Astrocyte (in vitro differentiated cells and primary cell): ENCODE results near the gene RPL9. TPM values are rescaled to one million over a fixed set of nuclear protein-coding genes. Genes with fewer than 3 reads are reported as not detected.
A peak's percentile ranks its signal among the peaks of the same experiment; 100 is the strongest.

Experiments used
- DNase-seq: peaks from one replicate; pipeline ENCODE4 v3.0.0-alpha.2; 2010; ENCODE audit warnings: low read depth
- FAIRE-seq: peaks from 2 replicates; lab custom pipeline; 2011; peaks lifted over from hg19 to GRCh38; lab: Jason Lieb, UNC
- H2AFZ ChIP-seq: 2 replicates; pipeline ENCODE4 v1.6.0; 2012; ENCODE audit warnings: low read depth, low read length, inconsistent platforms
- H3K27ac ChIP-seq: 2 replicates; pipeline ENCODE4 v1.5.1; 2011; ENCODE audit warnings: low read depth, low read length, inconsistent platforms
- H3K27me3 ChIP-seq: 2 replicates; pipeline ENCODE4 v1.6.0; 2011; ENCODE audit warnings: low read length, inconsistent platforms; ENCODE audit not compliant: insufficient read depth
- H3K36me3 ChIP-seq: 2 replicates; pipeline ENCODE4 v1.5.1; 2011; ENCODE audit warnings: low read length, inconsistent platforms; ENCODE audit not compliant: insufficient read depth
- H3K4me1 ChIP-seq: 2 replicates; pipeline ENCODE4 v1.5.1; 2011; ENCODE audit warnings: low read length, inconsistent platforms; ENCODE audit not compliant: insufficient read depth
- H3K4me2 ChIP-seq: 2 replicates; pipeline ENCODE4 v1.6.0; 2012; ENCODE audit warnings: low read length, inconsistent platforms
- H3K4me3 ChIP-seq: 2 replicates; pipeline ENCODE4 v1.5.1; 2011; ENCODE audit warnings: low read depth, mild to moderate bottlenecking, low read length, inconsistent platforms; ENCODE audit not compliant: insufficient read depth
- H3K79me2 ChIP-seq: 2 replicates; pipeline ENCODE4 v1.6.0; 2012; ENCODE audit warnings: mild to moderate bottlenecking, low read length, inconsistent platforms; ENCODE audit not compliant: insufficient read depth
- H3K9ac ChIP-seq: 2 replicates; pipeline ENCODE4 v1.6.0; 2012; ENCODE audit warnings: mild to moderate bottlenecking, low read length, inconsistent platforms
- H3K9me3 ChIP-seq: 2 replicates; pipeline ENCODE4 v1.5.1; 2012; ENCODE audit warnings: low read depth, mild to moderate bottlenecking, low read length, inconsistent platforms; ENCODE audit not compliant: insufficient read depth
- H4K20me1 ChIP-seq: 2 replicates; pipeline ENCODE4 v1.6.0; 2012; ENCODE audit warnings: low read length, inconsistent platforms; ENCODE audit not compliant: insufficient read depth
- H3K27ac Mint-ChIP-seq: one replicate; pipeline ENCODE4 v1.8.0; 2021; ENCODE audit warnings: mild to moderate bottlenecking, mixed read lengths; ENCODE audit not compliant: unreplicated experiment
- H3K27me3 Mint-ChIP-seq: one replicate; pipeline ENCODE4 v1.8.0; 2021; ENCODE audit warnings: low read depth, mixed read lengths; ENCODE audit not compliant: unreplicated experiment
- H3K36me3 Mint-ChIP-seq: one replicate; pipeline ENCODE4 v1.8.0; 2021; ENCODE audit warnings: low read depth, mixed read lengths; ENCODE audit not compliant: unreplicated experiment
- H3K4me1 Mint-ChIP-seq: one replicate; pipeline ENCODE4 v1.8.0; 2021; ENCODE audit warnings: low read depth, mixed read lengths; ENCODE audit not compliant: unreplicated experiment
- H3K4me3 Mint-ChIP-seq: one replicate; pipeline ENCODE4 v1.8.0; 2021; ENCODE audit warnings: mild to moderate bottlenecking, moderate library complexity, mixed read lengths; ENCODE audit not compliant: unreplicated experiment
- H3K9me3 Mint-ChIP-seq: one replicate; pipeline ENCODE4 v1.8.0; 2021; ENCODE audit warnings: mild to moderate bottlenecking, mixed read lengths; ENCODE audit not compliant: unreplicated experiment
- CTCF ChIP-seq: IDR thresholded peaks from 2 replicates; pipeline ENCODE4 v1.5.1; 2011; ENCODE audit warnings: low read depth, mild to moderate bottlenecking, inconsistent platforms, low read length, moderate library complexity; ENCODE audit not compliant: insufficient read depth
- EZH2 ChIP-seq: IDR thresholded peaks from 2 replicates; pipeline ENCODE4 v1.6.1; 2012; ENCODE audit warnings: mild to moderate bottlenecking, low read length, inconsistent platforms; ENCODE audit not compliant: insufficient read depth
- total RNA-seq: library from RNA; stranded (reverse); gene quantifications from 2 replicates; pipeline ENCODE4 v1.2.1, GENCODE V29; 2021

Gene RPL9
- total RNA-seq, 1 donor from 2014 or later = 1,047 TPM

GRCh38 chr4:39472396-39472795 lies 13.7 kb upstream of the RPL9 start:
- H3K27me3 ChIP-seq = no peaks in the 10 kb centered on the region
- H3K36me3 ChIP-seq = peaks cover 4% of the 10 kb centered on the region
- no peak for FAIRE-seq
- Mint-ChIP-seq H3K4me3 (no peak overlapping the region), H3K27ac (no peak overlapping the region), H3K36me3 (no peaks in the 10 kb centered on the region), H3K27me3 (no peaks in the 10 kb centered on the region), H3K4me1 (peaks cover 2% of the 10 kb centered on the region), H3K9me3 (no peaks in the 10 kb centered on the region)
- no peak for DNase-seq
- TF ChIP-seq CTCF (no peak), EZH2 (no peak)
- H3K4me3 ChIP-seq = no peak overlapping the region
- H3K9me3 ChIP-seq = no peaks in the 10 kb centered on the region
- no peaks in the 10 kb centered on the region for H3K4me1 ChIP-seq
- H2AFZ ChIP-seq = no peak overlapping the region
- H3K4me2 ChIP-seq = no peak overlapping the region
- H4K20me1 ChIP-seq = no peaks in the 10 kb centered on the region
- no peaks in the 10 kb centered on the region for H3K79me2 ChIP-seq
- H3K27ac ChIP-seq = no peak overlapping the region
- H3K9ac ChIP-seq = no peak overlapping the region

- Histone ChIP-seq H3K9ac (no peak overlapping the region), H3K36me3 (peaks cover 7% of the 10 kb centered on the region), H2AFZ (no peak overlapping the region), H3K27me3 (no peaks in the 10 kb centered on the region), H3K79me2 (no peaks in the 10 kb centered on the region), H3K4me2 (no peak overlapping the region), H4K20me1 (no peaks in the 10 kb centered on the region), H3K9me3 (no peaks in the 10 kb centered on the region), H3K27ac (no peak overlapping the region), H3K4me1 (peaks cover under 1% of the 10 kb centered on the region), H3K4me3 (no peak overlapping the region)
- FAIRE-seq (no peak), DNase-seq (no peak)
- Mint-ChIP-seq H3K27me3 (no peaks in the 10 kb centered on the region), H3K9me3 (no peaks in the 10 kb centered on the region), H3K4me1 (peaks cover 2% of the 10 kb centered on the region), H3K4me3 (no peak overlapping the region), H3K27ac (no peak overlapping the region), H3K36me3 (no peaks in the 10 kb centered on the region)
- TF ChIP-seq CTCF (no peak), EZH2 (no peak)
These were observed 11.7 kb upstream of the RPL9 start for GRCh38 chr4:39470402-39470801.

GRCh38 chr4:39469429-39470077 lies 10.8 kb upstream of the RPL9 start:
- Histone ChIP-seq H3K79me2 (no peaks in the 10 kb centered on the region), H3K4me3 (no peak overlapping the region), H3K4me2 (no peak overlapping the region), H3K27me3 (no peaks in the 10 kb centered on the region), H3K36me3 (peaks cover 7% of the 10 kb centered on the region), H4K20me1 (no peaks in the 10 kb centered on the region), H2AFZ (peak overlapping the region; percentile 25), H3K4me1 (peaks cover 6% of the 10 kb centered on the region), H3K27ac (no peak overlapping the region), H3K9me3 (no peaks in the 10 kb centered on the region), H3K9ac (peak overlapping the region; percentile 36)
- peak; percentile 78 for DNase-seq
- Mint-ChIP-seq H3K27ac (peak overlapping the region; percentile 20), H3K9me3 (no peaks in the 10 kb centered on the region), H3K27me3 (no peaks in the 10 kb centered on the region), H3K4me1 (peaks cover 2% of the 10 kb centered on the region), H3K4me3 (no peak overlapping the region), H3K36me3 (no peaks in the 10 kb centered on the region)
- peak; percentile 99 for TF ChIP-seq CTCF
- no peak for TF ChIP-seq EZH2
- FAIRE-seq = peak; percentile 96
